Posterior vena cava (tissue), 2 donors: ENCODE results near the gene MRPL10. TPM values are rescaled to one million over a fixed set of nuclear protein-coding genes. Genes with fewer than 3 reads are reported as not detected.

Experiments used
- DNase-seq: peaks from one replicate; pipeline ENCODE4 v3.0.0-alpha.2; 2020; ENCODE audit warnings: low spot score
- intact Hi-C, 2 donors: fragments of 100-400 bp; cut with DNase I; formaldehyde crosslinking; loops; one replicate each; pipeline versions ENCODE4 v1.14.1 to v1.14.2; 2022 to 2023
- long read RNA-seq, 2 donors: library from polyadenylated mRNA; unstranded; transcript quantifications; one replicate each; pipeline ENCODE4 v2.0.0, GENCODE V29; 2020 to 2021
- total RNA-seq, 2 donors: library from RNA; stranded (reverse); fragmentation: NEBNext Ultra II Directional; extraction: Animal tissue kit (Norgen Biotek cat#: 25700); gene quantifications; one replicate each; pipeline ENCODE4 v1.2.1, GENCODE V29; 2021
- donor health status: DM: yes; HTN: yes; CAD: no.
- donor health status: DM: yes; HTN: yes; CAD: no.

Gene MRPL10
- 10 to 100 TPM; 23.9 to 28.6 TPM for total RNA-seq
- long read RNA-seq, donor 1, transcript MRPL10-202 (5 exons, 1,725 nt) = major isoform, 7 of 14 reads
- long read RNA-seq, donor 1, partial matches to known transcripts = 7 of 14 reads
- long read RNA-seq, donor 1, other reads (novel, unspliced or antisense) = 0 of 14 reads
- long read RNA-seq, donor 2, transcript MRPL10-202 (5 exons, 1,725 nt) = major isoform, 32 of 88 reads
- long read RNA-seq, donor 2, partial matches to known transcripts = 54 of 88 reads
- long read RNA-seq, donor 2, other reads (novel, unspliced or antisense) = 2 of 88 reads

DNA sequence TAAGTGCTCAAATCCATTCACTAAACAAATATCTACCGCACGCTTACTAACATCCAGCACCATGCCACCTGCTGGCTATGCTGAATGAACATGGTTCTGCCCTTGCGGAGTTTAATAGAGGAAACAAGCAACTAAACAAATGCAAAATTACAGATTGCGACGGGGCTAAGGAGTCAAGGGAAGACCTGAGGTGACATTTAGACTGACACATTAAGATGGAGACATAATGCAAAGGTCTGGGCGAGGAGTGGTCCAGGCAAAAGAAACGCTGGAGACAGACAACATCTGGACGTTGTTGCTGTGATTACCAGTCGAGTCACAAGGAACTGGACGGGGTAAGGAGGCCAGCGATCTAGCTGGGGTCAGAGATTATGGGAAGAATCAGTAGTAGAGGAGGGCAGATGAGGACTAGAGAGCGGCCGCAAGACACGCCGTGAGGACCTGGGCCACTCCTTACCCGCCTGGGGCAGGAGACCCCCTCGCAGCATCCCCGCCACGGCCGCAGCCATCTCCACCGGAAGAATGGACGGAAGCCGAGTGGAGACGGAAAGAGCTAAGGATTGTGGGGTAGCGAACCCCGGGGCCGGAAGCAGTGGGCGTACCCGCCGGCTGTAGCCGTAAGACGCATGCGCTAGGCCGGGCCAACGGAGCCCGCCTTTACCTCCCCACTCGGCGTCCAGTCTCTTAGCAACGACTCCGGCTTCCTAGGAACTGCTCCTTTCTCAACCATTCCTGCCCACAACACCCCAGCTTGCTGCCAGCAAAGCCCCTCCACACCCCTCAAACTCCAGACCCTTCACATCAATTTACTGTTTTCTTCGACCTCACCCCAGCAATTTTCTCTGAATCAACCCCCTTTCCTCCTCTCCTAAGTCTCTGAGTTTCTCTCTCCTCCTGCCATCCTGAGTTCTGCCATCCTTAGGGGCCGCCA is at the start of gene MRPL10, which contains the start of gene LRRC46:
Gene MRPL10 (minus strand): TSS at position 539 of the 931 bp plus-strand sequence. CDS start 30 bp downstream, at position 509.
Gene LRRC46 (plus strand): TSS at position 668 of the 931 bp plus-strand sequence. CDS start 320 bp downstream, outside the sequence.
- intact Hi-C loops = no loop called here
- peak; percentile 98 for DNase-seq

DNA sequence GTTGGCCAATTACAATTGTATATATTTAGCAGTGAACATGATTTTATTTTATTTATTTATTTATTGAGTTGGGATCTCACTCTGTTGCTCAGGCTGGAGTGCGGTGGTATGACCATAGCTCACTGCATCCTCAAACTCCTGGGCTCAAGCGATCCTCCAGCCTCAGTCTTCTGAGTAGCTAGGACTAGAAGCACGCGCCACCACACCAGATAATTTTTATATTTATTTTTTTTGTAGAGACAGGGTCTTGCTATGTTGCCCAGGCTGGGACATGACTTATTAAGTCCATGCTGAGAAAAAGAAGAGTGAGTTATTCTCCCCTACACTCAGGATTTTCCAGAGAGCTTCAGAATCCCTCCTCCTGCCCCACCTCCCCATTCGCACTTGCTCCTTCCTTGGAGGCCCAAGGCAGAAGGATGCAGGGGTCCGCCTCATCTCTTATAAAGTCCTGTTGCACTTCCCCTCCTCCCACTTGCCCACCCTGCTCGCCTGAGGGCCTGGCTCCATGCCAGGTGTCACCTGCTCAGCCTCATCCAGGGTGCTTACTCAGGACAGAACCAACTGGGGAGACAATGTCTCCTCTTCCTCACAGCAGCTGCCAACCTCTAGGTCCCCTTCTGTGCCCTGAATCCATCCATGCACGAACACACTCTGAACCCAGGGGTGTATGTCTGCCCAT is 48.6 kb upstream of the MRPL10 start:
- intact Hi-C loops = no loop called here
- no peak for DNase-seq

GRCh38 chr17:47879028-47879585 is 47.8 kb upstream of the MRPL10 start:
- no peak for DNase-seq
- intact Hi-C loops = no loop called here

- DNase-seq = peak; percentile 59
- intact Hi-C loops = no loop called here
These were observed 47.1 kb upstream of the MRPL10 start for GRCh38 chr17:47878203-47879027.

DNA sequence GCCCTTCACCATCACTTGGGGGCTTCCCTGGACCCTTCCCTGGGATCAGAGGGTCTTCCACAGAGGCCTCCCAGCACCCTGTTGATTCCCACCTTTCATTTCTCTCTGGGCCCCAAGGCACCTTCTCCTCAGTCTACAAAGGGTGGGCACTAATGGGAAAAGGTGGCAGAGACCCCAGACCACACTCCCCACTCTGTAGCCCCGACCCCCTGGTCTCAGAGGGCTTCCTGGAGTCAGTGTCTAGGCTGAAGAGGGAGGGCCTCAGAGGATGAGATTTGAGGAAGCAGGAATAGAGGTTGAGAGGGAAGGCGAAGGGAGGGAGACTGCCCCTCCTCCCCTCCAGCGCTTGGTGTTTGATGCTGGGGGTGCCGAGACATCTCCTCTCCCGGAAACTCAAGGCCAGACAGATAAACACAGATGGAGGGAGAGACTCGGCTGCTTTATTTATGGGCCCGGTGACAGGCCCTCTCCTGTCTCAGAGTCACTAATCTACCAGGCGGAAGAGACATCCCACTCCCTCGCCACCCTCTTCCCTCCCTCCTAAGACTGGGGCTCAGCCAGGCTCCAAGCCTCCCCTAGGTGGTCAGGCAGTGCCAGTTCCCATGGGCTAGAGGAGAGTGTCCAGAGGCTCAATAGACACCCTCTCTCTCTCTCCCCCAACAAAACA is 46.2 kb upstream of the MRPL10 start:
- no peak for DNase-seq
- intact Hi-C loops = no loop called here

DNA sequence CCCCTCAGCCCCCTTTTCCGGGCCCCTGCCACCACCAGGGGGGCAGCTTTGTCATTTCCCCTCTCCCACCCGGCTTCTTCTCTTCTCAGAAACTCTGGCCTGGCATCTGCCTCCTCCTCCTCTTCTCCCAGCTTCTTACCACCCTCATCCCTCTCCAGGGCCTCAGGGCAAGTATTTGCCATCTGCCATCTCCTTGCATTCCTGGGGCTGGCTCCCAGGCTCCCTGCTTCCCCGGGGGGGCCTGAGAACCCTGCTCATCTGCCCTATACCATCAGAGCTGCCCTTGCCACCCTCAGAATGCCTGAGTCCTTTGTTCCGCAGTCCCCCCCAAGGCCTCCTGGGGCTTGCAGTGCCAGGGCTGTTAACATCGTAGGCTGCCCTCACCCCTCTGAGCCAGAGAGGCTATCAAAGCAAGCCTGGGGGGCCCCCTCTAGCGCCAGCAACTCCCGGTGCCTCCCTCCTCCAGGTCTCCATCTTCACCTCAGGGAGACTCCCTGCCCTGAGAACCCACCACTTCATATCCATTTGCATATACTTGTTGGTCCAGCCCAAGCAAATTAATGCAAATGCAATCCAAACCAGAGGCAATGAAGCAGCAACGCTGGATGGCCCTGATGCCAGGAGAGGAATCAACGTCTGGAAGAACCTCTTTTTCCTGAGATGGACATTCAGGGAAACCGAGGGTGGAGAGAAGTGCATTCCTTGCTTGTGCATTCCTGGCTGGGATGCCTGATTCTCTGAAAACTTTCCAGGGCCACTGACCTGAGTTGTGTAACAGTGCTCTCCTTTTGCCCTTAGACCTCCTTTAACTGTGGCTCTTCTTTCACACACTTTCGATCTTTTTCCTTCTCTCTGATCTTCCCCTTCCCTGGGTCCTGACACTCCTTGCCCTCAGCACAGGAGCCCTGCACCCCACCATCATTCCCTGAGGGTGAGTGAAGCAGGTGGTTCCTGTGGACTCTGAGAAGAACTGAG is 44.0 kb upstream of the MRPL10 start:
- DNase-seq = no peak

GRCh38 chr17:47873200-47874090 is 42.1 kb upstream of the MRPL10 start:
- no peak for DNase-seq
- intact Hi-C loops = no loop called here

More for the DNA sequence above, 44.0 kb upstream of the MRPL10 start:
- intact Hi-C loops = no loop called here

DNA sequence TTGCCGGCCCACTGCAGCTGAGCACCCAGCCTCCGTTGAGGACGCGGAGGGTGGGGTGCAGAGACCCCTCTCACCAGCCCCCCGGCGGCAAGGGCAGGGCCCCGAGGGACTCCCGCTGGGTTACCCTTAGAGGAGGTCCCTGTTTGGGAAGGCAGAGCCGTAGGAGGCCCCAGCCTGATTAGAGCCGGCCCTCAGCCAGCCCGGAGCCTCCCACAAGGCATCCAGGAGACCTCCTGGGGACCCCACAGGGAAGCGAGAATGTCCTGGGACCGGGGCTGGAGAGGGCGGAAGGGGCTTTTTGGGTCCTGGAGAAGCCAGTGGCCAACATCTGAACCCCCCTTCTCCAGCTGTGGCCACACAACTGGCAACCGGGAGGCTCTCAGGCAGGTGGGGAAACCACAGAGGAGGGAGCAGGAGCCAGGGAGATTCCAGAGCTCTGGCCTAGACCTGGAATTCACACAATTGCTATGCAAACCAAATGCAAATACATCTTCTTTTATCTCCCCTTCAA is 41.4 kb upstream of the MRPL10 start:
- intact Hi-C loops = no loop called here
- no peak for DNase-seq

DNA sequence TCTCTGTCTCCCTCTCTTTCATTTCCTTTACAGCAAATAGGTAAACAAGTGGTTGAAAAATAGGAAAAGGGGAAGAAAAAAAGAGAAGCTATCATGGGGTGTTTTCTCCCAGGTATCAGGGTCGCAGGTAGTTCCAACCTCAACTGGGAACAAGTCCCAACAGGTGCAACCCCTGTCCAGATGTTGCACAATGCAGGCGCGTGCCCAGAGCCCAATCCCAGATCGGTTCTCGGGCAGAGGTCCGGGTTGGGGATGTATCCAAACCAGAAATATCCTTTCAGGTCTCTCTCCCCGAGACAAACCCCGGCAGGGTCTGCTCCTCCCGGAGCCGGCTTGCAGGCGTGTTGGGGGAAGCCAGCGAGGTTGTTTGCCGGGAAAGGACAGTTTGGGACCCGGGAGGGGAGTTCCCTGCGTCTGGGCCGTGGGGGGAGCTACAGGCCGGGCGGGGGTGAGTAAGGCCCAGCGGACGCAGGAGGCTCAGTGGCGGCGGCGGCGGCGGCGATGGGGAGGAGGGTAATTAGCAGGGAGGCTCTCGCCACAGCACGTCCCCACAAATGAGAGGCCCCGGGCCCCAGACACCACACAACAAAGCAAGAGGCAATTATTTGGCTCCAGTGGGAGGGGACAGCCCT is 40.8 kb upstream of the MRPL10 start:
- intact Hi-C loops = no loop called here
- no peak for DNase-seq

DNA sequence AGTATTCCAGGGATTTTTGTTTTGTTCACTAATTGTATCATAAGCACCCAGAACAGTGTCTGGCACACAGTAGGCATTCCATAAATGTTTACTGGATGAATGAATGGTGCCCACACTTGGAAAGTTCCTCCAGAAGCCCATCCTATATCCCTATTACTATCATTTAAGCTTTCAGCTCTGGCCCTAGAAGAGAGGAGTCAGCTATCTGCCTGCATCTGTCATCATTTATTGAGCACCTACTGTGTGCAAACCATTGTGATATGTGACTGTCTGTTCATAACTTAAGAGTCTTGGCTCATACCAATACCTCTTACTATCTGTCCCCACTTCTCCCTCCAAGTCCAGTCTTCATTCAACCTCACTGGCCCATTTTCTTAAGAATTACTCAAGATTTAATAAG is 39.7 kb upstream of the MRPL10 start:
- intact Hi-C loops = no loop called here
- DNase-seq = no peak

GRCh38 chr17:47870056-47870455 is 38.7 kb upstream of the MRPL10 start:
- intact Hi-C loops = no loop called here
- no peak for DNase-seq

GRCh38 chr17:47869114-47869513 is 37.8 kb upstream of the MRPL10 start:
- intact Hi-C loops = no loop called here
- DNase-seq = no peak

- intact Hi-C loops = no loop called here
These were observed 36.6 kb upstream of the MRPL10 start for GRCh38 chr17:47867813-47868533.

DNA sequence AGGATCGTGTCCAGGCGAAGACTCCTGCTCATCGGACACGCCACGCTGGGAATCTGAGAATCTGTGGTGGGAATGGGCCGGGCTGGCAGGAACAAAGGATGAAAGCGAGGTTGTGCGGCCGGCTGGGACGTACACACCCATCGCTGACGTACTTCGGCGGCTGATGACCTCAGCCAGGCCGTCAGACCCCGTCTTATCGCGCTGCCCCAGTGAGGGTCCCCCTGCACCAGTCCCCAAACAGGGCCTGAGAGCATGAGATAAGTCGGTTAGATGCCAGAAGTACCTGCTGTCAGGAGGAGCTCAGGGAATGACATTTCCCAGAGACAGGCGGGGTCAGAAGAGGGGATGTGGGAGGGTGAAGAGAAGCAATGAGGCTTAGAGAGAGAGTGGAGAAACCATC is 35.6 kb upstream of the MRPL10 start:
- intact Hi-C loops = no loop called here
- DNase-seq = no peak

More at GRCh38 chr17:47867813-47868533, 36.6 kb upstream of the MRPL10 start:
- DNase-seq = no peak

DNA sequence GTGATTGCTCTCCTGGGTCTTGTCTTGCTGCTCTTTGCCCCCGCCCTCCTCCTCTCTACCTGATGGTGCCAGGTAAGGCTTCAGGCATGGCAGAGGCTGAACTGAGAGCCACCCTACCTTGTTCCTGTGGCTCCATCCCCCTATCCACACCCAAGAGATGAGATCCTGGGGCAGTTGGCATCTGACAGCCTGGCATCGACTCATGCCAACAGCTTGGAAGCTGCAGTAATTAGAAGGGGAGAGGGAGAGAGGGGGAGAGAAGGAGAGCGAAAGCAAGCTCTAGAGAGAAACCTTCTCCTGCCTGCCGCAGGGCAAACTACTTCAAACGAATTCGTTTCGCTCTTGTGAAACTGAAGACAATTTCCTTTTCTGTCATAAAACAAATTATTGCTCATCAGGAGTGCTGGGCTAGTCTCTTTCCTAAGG is 33.5 kb upstream of the MRPL10 start:
- no peak for DNase-seq
- intact Hi-C loops = no loop called here
